Measurements from ENCODE around the gene MAP4K2. TPM values are rescaled to one million over a fixed set of nuclear protein-coding genes. Genes with fewer than 3 reads are reported as not detected.
"Not testable (repeated sequence)": the region's sequence is repeated elsewhere in the genome, so short reads cannot be mapped to it uniquely, and the experiment has no call there.

MAP4K2 gene
- total RNA-seq, 1 donor from 2014 or later: 25.8 TPM

DNA sequence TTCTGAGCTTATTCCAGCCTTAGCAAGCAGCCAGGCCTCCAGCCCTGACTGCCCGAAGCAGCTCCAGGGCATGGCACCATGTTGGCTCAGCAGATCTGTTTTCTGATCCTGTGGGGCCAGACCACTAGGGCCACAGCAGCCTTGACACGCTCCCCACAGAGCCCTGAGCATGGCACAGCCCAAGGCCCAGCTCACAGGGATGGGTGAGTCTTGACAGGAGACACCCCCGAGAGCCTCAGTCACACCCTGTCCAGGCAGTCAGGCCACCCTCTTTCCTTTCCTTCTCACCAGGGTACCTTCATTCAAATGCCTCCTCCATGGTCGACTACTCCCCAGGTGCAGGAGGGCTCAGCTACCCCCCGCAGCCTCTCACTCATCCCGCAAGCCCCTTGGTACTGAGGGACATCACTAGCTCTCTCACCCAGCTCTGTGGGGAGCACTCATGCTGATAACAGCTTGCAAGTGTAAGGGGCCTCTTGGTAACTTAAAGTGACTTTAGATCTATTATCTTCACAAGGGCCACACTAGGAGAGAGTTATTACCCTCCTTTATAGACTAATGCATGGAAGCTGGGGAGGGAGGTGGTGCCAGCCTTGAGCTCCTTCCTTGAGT, 45.3 kb upstream of the MAP4K2 start:
- no peak overlapping the region for H3K27ac Mint-ChIP-seq
- H3K4me1 Mint-ChIP-seq: peaks cover 13% of the 10 kb centered on the region
- H3K27me3 Mint-ChIP-seq (ENCODE audit: low read depth): no peaks in the 10 kb centered on the region
- DNase-seq (ENCODE audit: low spot score in 2 of 2, unreplicated experiment in 2 of 2): no peak
- H3K4me3 Mint-ChIP-seq: no peak overlapping the region
- no peak for TF ChIP-seq CTCF (IDR thresholded peaks at IDR 0.05; ENCODE audit: unreplicated experiment)
- no peaks in the 10 kb centered on the region for H3K36me3 Mint-ChIP-seq
- no peaks in the 10 kb centered on the region for H3K9me3 Mint-ChIP-seq

DNA sequence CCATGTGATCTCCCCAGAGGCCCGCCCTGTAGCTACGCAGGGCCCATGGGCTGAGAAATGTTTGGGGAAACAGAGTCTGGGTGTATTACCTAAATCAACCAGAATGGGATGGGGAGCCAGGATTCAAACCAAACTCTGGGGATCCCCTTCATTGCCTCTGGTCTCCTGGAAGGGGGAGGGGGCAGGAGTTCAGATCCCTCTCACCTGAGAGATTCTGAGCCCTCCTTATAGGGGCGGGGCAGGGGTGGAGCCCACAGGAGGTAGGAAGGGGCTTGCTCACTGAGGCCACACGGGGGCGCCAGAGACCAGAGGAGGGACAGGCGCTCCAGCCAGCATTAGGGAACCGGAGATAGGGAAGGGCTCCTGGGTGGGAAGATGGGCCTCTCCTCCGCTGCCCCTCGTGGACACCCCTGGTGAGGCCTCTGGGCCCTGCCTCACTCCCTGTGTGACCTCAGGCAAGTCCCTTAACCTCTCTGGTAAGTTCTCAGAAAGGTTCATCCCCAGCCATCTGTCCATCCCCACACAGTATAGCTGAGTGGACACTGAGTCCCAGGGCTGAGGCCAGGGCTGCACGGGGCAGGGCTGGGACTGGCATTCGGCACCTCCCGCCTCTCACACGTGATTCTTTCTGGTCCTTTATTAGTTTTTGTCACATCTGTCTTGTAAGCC, 44.1 kb upstream of the MAP4K2 start:
- peak overlapping the region; percentile 50 for H3K27ac Mint-ChIP-seq
- peak; percentile 90 for TF ChIP-seq CTCF (IDR thresholded peaks at IDR 0.05; ENCODE audit: unreplicated experiment)
- H3K4me3 Mint-ChIP-seq: peak overlapping the region; percentile 30
- no peaks in the 10 kb centered on the region for H3K27me3 Mint-ChIP-seq (ENCODE audit: low read depth)
- H3K4me1 Mint-ChIP-seq: peaks cover 24% of the 10 kb centered on the region
- DNase-seq (ENCODE audit: low spot score in 2 of 2, unreplicated experiment in 2 of 2): peak; percentile 96 to 97
- H3K36me3 Mint-ChIP-seq: no peaks in the 10 kb centered on the region
- H3K9me3 Mint-ChIP-seq: no peaks in the 10 kb centered on the region

- H3K27me3 Mint-ChIP-seq (ENCODE audit: low read depth); H3K9me3 Mint-ChIP-seq; DNase-seq (ENCODE audit: low spot score in 2 of 2, unreplicated experiment in 2 of 2); H3K36me3 Mint-ChIP-seq: not testable (repeated sequence)
- Mint-ChIP-seq H3K27ac (peak overlapping the region; percentile 25), H3K4me1 (peaks cover 29% of the 10 kb centered on the region), H3K4me3 (peak overlapping the region; percentile 90)
Observed at GRCh38 chr11:64845776-64846129, 42.7 kb upstream of the MAP4K2 start.

DNA sequence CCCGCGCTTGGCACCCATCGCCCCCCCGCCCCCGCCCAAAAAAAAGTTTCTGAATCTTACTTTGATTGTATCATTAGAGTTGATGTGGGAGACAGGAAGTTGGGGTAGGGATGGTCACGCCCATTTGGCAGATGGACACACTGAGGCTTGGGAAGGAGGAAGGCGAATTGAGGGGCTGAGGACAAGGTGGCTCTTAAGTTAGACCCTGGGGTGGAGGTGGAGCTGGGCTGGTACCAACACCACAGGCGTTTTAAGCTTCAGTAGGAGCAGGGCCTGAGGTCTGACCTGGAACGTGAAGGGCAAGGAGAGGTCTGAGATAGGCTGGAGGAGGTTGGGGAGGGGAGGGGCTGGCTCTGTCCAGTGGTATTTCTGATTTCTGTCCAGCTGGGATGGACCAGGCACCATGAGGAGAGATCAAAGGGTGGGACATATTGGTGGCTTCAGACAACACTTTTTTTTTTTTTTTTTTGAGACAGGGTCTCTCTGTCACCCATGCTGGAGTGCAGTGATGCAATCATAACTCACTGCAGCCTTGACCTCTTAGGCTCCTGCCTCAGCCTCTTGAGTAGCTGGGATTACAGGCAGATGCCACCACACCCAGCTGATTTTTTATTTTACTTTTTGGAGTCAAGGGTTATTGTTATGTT, 42.2 kb upstream of the MAP4K2 start:
- H3K4me1 Mint-ChIP-seq: peaks cover 29% of the 10 kb centered on the region
- peak overlapping the region; percentile 40 for H3K27ac Mint-ChIP-seq
- DNase-seq (ENCODE audit: low spot score in 2 of 2, unreplicated experiment in 2 of 2): no peak
- H3K36me3 Mint-ChIP-seq: no peaks in the 10 kb centered on the region
- peak overlapping the region; percentile 90 for H3K4me3 Mint-ChIP-seq
- H3K27me3 Mint-ChIP-seq (ENCODE audit: low read depth): no peaks in the 10 kb centered on the region
- no peaks in the 10 kb centered on the region for H3K9me3 Mint-ChIP-seq
- TF ChIP-seq CTCF (IDR thresholded peaks at IDR 0.05; ENCODE audit: unreplicated experiment): no peak

DNA sequence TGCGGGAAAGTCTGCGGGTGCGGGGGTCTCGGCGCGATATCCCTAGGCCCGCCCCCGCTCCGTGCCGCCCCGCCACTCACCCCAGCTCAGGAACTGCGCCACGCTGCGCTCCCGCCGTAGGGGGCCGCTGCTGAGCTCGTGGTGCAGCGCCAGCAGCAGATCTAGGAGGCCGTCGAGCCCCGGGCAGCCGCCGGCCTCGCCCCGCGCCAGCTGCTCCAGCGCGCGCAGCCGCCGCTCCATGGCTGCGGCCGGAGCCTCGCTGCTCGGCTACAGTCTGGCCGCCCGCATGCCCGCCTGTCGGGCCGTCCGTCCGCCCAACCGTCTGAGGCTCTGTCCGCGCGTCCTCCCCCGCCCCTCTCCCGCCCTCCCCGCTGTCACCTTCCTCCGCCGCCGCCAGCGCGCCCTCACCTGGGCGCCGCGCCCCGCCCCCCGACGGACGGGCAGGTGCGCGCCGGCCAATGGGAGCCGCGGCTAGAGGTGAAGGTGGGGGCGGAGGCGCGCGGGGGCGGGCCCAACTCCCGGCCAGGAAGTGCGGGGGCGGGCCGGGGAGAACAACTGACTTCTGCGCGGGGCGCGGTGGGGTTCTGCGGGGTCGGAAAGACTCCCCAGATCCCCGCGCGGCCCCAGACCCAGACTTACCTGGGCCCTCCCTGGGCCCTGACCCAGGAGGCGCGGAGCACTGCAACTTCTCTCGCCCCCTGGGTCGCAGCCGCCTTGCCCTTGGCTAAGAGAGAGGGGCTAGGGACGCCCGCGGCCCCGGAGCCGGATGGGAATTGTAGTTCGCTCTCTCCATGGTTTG, 41.5 kb upstream of the MAP4K2 start, which contains the start of gene CDC42BPG:
Gene CDC42BPG, minus strand, starts transcription at position 324 of the 799 bp plus-strand sequence. Its CDS starts 84 bp downstream, at position 240.
- peak; percentile 64 to 81 for DNase-seq (ENCODE audit: low spot score in 2 of 2, unreplicated experiment in 2 of 2)
- H3K4me1 Mint-ChIP-seq: peaks cover 29% of the 10 kb centered on the region
- TF ChIP-seq CTCF (IDR thresholded peaks at IDR 0.05; ENCODE audit: unreplicated experiment): peak; percentile 71
- H3K27ac Mint-ChIP-seq: peak within 1 kb of the TSS; percentile 100
- H3K36me3 Mint-ChIP-seq: no peaks in the 10 kb centered on the region
- no peaks in the 10 kb centered on the region for H3K27me3 Mint-ChIP-seq (ENCODE audit: low read depth)
- H3K4me3 Mint-ChIP-seq: peak within 1 kb of the TSS; percentile 90
- H3K9me3 Mint-ChIP-seq: no peaks in the 10 kb centered on the region

Measured in mesothelial cell of epicardium (in vitro differentiated cells).